GM18951 (cell line): Measurements from ENCODE around the gene SIPA1L2.

Source experiments
- POLR2A ChIP-seq: IDR thresholded peaks from 4 replicates; pipeline ENCODE4 v1.6.1; 2011; ENCODE audit warnings: mild to moderate bottlenecking; ENCODE audit not compliant: insufficient read length, insufficient read depth; ENCODE audit errors: extremely low read depth
- in situ Hi-C: fragments of 300-500 bp; cut with MboI; formaldehyde crosslinking; loops from one replicate; pipeline ENCODE4 v1.12.0; 2022; ENCODE audit warnings: low sequenced_read_pairs, mixed read lengths, inconsistent platforms; ENCODE audit not compliant: unreplicated experiment

SIPA1L2 gene

GRCh38 chr1:232662910-232663309 is 33.0 kb upstream of the SIPA1L2 start:
- TF ChIP-seq POLR2A = no peak
- in situ Hi-C loops = no loop called here

- TF ChIP-seq POLR2A = no peak
Observed at GRCh38 chr1:232658386-232658785, 28.5 kb upstream of the SIPA1L2 start.

GRCh38 chr1:232657426-232658005 is 27.6 kb upstream of the SIPA1L2 start:
- no peak for TF ChIP-seq POLR2A
- in situ Hi-C loops = no loop called here

More at GRCh38 chr1:232658386-232658785, 28.5 kb upstream of the SIPA1L2 start:
- in situ Hi-C loops = no loop called here

- no peak for TF ChIP-seq POLR2A
- in situ Hi-C loops = no loop called here
Observed at GRCh38 chr1:232655746-232656085, 25.8 kb upstream of the SIPA1L2 start.

GRCh38 chr1:232655028-232655745 is 25.3 kb upstream of the SIPA1L2 start:
- no peak for TF ChIP-seq POLR2A
- in situ Hi-C loops = no loop called here

- in situ Hi-C loops = no loop called here
- no peak for TF ChIP-seq POLR2A
Observed at GRCh38 chr1:232653789-232654188, 23.9 kb upstream of the SIPA1L2 start.

GRCh38 chr1:232650845-232651244 is 20.9 kb upstream of the SIPA1L2 start:
- TF ChIP-seq POLR2A = no peak
- in situ Hi-C loops = no loop called here

GRCh38 chr1:232650418-232650817 is 20.5 kb upstream of the SIPA1L2 start:
- in situ Hi-C loops = no loop called here
- no peak for TF ChIP-seq POLR2A

GRCh38 chr1:232648316-232648715 is 18.4 kb upstream of the SIPA1L2 start:
- TF ChIP-seq POLR2A = no peak
- in situ Hi-C loops = no loop called here

- in situ Hi-C loops = no loop called here
- no peak for TF ChIP-seq POLR2A
Observed at GRCh38 chr1:232644209-232644608, 14.3 kb upstream of the SIPA1L2 start.

GRCh38 chr1:232643251-232643650 is 13.3 kb upstream of the SIPA1L2 start:
- in situ Hi-C loops = no loop called here

GRCh38 chr1:232641507-232641906 is 11.6 kb upstream of the SIPA1L2 start:
- in situ Hi-C loops = no loop called here
- no peak for TF ChIP-seq POLR2A

More at GRCh38 chr1:232643251-232643650, 13.3 kb upstream of the SIPA1L2 start:
- no peak for TF ChIP-seq POLR2A

- no peak for TF ChIP-seq POLR2A
- in situ Hi-C loops = loop anchor here (10.0 kb wide), 1 partner anchor 598 kb away; no protein-coding TSS in a partner anchor
Observed at GRCh38 chr1:232636799-232637198, 6.9 kb upstream of the SIPA1L2 start.

GRCh38 chr1:232635778-232636356 is 5.9 kb upstream of the SIPA1L2 start:
- TF ChIP-seq POLR2A = no peak
- in situ Hi-C loops = loop anchor here (10.0 kb wide), 1 partner anchor 599 kb away; no protein-coding TSS in a partner anchor
